ENCODE results near the gene HMGXB3. TPM values are rescaled to one million over a fixed set of nuclear protein-coding genes. Genes with fewer than 3 reads are reported as not detected.
"Not testable (repeated sequence)": the region's sequence is repeated elsewhere in the genome, so short reads cannot be mapped to it uniquely, and the experiment has no call there.

HMGXB3 gene
- total RNA-seq, 1 donor from 2014 or later: 64.0 TPM

DNA sequence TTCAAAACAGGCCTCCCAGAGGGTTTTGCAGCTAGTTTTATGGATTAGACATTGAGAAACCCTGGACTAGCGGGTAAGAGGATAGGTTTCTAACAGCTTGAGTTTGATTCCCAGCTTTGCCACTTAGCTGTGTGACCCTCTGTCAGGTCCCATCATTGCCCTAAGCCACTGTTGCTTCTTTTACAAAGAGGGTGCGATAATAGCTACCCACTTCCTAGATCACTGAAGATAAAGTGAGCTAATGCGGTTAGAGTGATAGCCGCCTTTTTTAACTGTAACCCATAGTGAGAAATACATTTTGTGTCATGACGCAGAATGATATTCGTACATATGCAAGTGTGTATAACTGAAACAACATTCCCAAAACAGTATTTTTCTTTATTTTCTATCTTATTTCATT lies 45.5 kb downstream of the HMGXB3 start:
- TF ChIP-seq, protein P1, sequence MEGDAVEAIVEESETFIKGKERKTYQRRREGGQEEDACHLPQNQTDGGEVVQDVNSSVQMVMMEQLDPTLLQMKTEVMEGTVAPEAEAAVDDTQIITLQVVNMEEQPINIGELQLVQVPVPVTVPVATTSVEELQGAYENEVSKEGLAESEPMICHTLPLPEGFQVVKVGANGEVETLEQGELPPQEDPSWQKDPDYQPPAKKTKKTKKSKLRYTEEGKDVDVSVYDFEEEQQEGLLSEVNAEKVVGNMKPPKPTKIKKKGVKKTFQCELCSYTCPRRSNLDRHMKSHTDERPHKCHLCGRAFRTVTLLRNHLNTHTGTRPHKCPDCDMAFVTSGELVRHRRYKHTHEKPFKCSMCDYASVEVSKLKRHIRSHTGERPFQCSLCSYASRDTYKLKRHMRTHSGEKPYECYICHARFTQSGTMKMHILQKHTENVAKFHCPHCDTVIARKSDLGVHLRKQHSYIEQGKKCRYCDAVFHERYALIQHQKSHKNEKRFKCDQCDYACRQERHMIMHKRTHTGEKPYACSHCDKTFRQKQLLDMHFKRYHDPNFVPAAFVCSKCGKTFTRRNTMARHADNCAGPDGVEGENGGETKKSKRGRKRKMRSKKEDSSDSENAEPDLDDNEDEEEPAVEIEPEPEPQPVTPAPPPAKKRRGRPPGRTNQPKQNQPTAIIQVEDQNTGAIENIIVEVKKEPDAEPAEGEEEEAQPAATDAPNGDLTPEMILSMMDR (IDR thresholded peaks at IDR 0.05; ENCODE audit: insufficient read depth, low read length, poor library complexity, severe bottlenecking): no peak
- Histone ChIP-seq H3K36me3 (ENCODE audit: control insufficient read depth, insufficient read depth, low read length) (peaks cover 7% of the 10 kb centered on the region), H3K27me3 (ENCODE audit: control insufficient read depth, insufficient read depth, low read length) (no peaks in the 10 kb centered on the region), H3K4me3 (ENCODE audit: low read depth, low read length) (no peak overlapping the region)
- DNase-seq (ENCODE audit: low read depth): no peak

DNA sequence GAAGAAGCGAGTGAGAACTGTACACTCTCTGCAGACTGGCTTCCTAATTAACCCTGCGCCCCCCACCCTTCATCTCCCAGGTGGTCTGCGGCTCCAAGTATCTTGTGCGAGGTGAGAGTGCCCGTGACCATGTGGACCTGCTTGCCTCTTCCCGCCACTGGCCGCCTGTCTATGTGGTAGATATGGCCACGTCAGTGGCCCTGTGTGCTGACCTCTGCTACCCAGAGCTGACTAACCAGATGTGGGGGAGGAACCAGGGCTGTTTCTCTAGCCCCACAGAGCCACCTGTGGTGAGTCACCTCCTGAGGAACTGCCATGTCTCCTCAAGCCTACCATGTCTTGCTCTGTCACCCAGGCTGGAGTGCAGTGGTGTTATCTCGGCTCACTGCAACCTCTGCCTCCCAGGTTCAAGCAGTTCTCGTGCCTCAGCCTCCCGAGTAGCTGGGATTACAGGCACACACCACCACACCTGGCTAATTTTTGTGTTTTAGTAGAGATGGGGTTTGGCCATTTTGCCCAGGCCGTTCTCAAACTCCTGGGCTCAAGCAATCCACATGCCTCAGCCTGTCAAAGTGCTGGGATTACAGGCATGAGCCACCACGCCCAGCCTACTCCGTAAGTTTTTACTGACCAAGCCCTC lies 49.8 kb downstream of the HMGXB3 start:
- not testable (repeated sequence) for H3K36me3 ChIP-seq (ENCODE audit: control insufficient read depth, insufficient read depth, low read length); H3K4me3 ChIP-seq (ENCODE audit: low read depth, low read length); H3K27me3 ChIP-seq (ENCODE audit: control insufficient read depth, insufficient read depth, low read length)
- DNase-seq (ENCODE audit: low read depth): peak; percentile 79

DNA sequence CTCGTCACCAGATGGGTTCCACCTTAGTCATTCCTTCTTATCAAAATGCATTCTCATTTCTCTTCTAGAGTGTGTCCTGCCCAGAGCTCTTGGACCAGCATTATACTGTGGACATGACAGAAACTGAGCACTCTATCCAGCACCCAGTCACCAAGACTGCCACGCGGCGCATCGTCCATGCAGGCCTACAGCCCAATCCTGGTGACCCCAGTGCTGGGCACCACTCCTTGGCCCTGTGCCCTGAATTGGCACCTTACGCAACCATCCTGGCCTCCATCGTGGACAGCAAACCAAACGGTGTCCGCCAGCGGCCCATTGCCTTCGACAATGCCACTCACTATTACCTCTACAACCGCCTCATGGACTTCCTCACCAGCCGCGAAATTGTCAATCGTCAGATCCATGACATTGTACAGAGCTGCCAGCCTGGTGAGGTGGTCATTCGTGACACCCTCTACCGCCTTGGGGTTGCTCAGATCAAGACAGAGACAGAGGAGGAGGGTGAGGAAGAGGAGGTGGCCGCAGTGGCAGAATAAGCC lies 51.2 kb downstream of the HMGXB3 start:
- DNase-seq (ENCODE audit: low read depth): no peak
- TF ChIP-seq, protein P1 (IDR thresholded peaks at IDR 0.05; ENCODE audit: insufficient read depth, low read length, poor library complexity, severe bottlenecking): no peak
- H3K36me3 ChIP-seq (ENCODE audit: control insufficient read depth, insufficient read depth, low read length): peaks cover 5% of the 10 kb centered on the region
- H3K4me3 ChIP-seq (ENCODE audit: low read depth, low read length): no peak overlapping the region
- H3K27me3 ChIP-seq (ENCODE audit: control insufficient read depth, insufficient read depth, low read length): no peaks in the 10 kb centered on the region

DNA sequence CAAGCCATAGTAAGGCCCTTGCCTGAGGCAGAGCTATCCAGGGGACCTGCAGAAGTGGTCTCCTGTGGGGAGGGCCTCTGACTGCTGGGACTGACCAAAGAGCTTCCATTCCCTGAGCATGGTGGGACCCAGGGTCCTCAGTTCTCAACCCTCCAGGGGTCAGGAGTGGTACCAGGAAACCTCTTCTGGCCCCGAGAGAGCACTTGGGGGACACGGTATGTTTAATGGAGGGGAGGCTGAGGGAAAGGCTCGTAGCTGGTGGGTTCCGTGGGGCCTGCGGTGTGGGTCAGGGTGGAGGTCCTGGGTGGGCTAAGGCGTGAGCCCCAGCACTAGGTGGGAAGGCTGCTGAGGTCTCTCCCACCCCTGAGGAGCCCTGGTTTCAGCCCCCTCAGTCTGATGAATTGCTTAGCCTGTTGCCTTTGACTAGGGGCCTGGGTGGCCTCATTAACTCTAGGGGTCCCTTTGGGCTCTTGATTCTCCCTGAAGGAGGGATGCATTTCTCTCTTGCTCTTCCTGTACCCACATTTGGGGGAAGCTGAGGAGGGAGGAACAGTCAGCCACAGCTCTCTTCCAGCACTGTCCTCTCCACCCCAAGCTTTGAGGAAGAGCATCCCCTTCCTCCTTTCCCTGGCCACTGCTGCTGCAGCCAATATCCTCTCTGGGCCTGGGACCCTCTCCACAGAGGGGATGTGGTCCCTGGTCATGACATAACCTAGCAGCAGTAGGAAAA lies 51.9 kb downstream of the HMGXB3 start:
- Histone ChIP-seq H3K27me3 (ENCODE audit: control insufficient read depth, insufficient read depth, low read length) (no peaks in the 10 kb centered on the region), H3K36me3 (ENCODE audit: control insufficient read depth, insufficient read depth, low read length) (peaks cover 5% of the 10 kb centered on the region), H3K4me3 (ENCODE audit: low read depth, low read length) (no peak overlapping the region)
- TF ChIP-seq, protein P1 (IDR thresholded peaks at IDR 0.05; ENCODE audit: insufficient read depth, low read length, poor library complexity, severe bottlenecking): no peak
- DNase-seq (ENCODE audit: low read depth): no peak

DNA sequence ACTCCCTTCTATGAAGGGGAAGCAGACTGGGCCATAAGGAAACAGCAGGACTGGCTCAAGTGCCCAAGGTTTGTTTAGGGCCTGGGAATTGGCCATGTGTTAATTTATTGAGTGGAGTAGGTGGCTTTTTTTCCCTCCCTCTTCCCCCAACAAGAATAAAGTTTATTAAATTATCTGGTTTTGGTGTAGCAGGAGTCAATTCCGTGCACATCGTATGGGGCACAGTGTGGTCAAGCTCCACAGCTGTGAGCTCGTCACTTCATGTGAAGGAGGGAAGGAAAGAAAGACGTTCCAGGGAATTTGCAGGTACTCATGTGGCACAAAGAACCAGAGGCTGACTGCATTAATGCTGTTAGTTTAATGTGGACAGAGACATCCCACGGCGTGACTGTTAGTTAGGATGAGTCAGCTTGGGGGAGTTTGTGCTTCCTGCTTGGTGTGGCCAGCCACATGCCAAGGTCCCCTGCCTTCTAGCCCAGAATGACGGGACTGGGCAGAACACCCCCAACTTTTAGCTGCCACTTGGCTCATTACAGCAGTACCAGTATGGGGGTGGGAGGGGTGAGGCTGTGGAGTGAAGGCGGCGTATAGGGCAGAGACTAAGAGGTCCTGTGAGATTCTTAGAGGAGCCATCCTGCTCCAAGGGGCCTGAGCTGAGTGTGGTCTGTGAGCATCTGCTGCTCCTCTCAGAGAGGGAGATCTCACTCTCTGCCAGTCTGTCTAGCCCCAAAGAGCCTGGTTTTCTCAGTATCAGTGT lies 52.6 kb downstream of the HMGXB3 start:
- Histone ChIP-seq H3K36me3 (ENCODE audit: control insufficient read depth, insufficient read depth, low read length) (peaks cover 5% of the 10 kb centered on the region), H3K27me3 (ENCODE audit: control insufficient read depth, insufficient read depth, low read length) (no peaks in the 10 kb centered on the region), H3K4me3 (ENCODE audit: low read depth, low read length) (no peak overlapping the region)
- peak; percentile 72 for DNase-seq (ENCODE audit: low read depth)
- TF ChIP-seq, protein P1 (IDR thresholded peaks at IDR 0.05; ENCODE audit: insufficient read depth, low read length, poor library complexity, severe bottlenecking): no peak
